ENCODE data around the gene CPXM1.

DNA sequence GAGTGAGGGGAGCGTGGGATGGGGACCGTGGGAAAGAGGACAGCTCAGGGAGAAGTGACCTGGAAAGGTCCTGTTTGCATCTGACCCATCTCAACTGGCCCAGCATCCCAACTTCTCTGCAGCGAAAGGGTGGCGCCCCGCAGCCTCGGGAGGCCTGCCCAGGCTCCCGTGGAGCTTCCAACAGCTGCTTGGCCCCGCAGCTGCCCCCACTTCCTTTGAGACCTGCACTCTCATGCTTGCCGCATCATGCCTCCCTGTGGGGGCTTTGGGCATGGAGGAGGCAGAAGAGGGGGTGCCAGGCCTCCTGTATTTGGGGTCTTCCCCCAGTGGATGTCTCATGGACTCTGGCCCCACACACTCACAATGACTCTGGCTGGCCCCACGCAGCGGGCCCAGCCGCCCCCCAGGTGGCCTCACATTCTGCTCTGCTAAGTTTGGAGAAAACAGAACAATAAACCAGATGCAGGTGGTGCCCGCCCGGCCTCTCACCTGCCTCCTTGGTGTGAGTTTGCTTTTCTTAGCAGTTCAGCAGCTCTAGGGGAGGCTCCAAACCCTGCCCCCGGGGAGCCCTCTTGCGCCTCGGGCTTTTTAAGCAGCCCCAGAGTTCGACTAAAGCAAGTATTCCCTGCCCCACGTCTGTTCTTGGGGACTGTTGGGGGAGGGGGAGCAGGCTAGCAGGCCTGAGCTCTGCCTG, 40.7 kb downstream of the CPXM1 start:
- TF ChIP-seq, protein P1, sequence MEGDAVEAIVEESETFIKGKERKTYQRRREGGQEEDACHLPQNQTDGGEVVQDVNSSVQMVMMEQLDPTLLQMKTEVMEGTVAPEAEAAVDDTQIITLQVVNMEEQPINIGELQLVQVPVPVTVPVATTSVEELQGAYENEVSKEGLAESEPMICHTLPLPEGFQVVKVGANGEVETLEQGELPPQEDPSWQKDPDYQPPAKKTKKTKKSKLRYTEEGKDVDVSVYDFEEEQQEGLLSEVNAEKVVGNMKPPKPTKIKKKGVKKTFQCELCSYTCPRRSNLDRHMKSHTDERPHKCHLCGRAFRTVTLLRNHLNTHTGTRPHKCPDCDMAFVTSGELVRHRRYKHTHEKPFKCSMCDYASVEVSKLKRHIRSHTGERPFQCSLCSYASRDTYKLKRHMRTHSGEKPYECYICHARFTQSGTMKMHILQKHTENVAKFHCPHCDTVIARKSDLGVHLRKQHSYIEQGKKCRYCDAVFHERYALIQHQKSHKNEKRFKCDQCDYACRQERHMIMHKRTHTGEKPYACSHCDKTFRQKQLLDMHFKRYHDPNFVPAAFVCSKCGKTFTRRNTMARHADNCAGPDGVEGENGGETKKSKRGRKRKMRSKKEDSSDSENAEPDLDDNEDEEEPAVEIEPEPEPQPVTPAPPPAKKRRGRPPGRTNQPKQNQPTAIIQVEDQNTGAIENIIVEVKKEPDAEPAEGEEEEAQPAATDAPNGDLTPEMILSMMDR (IDR thresholded peaks at IDR 0.05), result no peak
- no peak for TF ChIP-seq POLR2AphosphoS5 (IDR thresholded peaks at IDR 0.05; ENCODE audit: insufficient read depth in 1 of 2, low read depth in 1 of 2)

Measured in vagina (tissue), 2 donors.